Measurements from ENCODE around the gene COL6A1. TPM values are rescaled to one million over a fixed set of nuclear protein-coding genes. Genes with fewer than 3 reads are reported as not detected.

COL6A1 gene
- total and polyA plus RNA-seq, 2 donors (not counting 3 experiments of a cell fraction or from before 2014, with no cell fraction given), result 30.1 to 42.4 TPM

DNA sequence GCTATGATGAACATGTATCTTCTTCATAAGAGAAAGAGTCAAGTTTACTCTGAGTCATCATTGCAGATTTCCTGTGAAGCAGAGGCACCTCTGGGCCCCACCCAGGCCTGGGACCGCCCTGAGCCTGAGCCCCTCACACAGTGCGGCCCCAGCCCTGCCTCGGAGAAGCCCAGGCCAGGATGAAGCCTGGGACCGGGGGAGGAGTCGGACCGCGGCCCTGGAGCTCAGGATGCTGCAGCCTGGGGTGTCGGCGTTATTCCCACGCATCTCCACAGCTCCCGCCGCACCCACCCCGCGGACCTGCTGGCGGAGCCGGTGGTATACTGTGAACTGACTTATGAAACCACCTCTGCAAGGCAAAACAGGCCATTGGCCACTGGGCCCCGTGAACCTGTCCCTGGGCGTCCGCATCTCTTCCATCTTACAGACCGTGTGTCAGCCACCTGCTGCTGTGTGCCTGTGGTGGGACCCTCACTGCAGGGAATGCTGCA is 2.4 kb upstream of the COL6A1 start:
- Histone ChIP-seq H3K9me3 (replicated peaks; ENCODE audit: control insufficient read depth, insufficient read depth, low read length) (no peaks in the 10 kb centered on the region), H3K4me1 (ENCODE audit: control insufficient read depth, extremely low read depth, insufficient read depth, low read length) (peaks cover 19% of the 10 kb centered on the region), H3K36me3 (ENCODE audit: control insufficient read depth in 2 of 2, extremely low read depth in 1 of 2, insufficient read depth in 2 of 2, low read length in 2 of 2) (no peaks in the 10 kb centered on the region), H3K27ac (ENCODE audit: insufficient read depth, low read depth, low read length) (no peak overlapping the region), H3K79me2 (ENCODE audit: control insufficient read depth, insufficient read depth, low read length) (no peaks in the 10 kb centered on the region), H2AFZ (ENCODE audit: low read depth, low read length) (no peak overlapping the region), H3K9ac (replicated peaks; ENCODE audit: extremely low read depth, insufficient read depth, low read length) (no peak overlapping the region), H3K27me3 (ENCODE audit: control insufficient read depth in 2 of 2, insufficient read depth in 2 of 2, low read length in 2 of 2) (peaks cover 0 to 4% of the 10 kb centered on the region in 2 experiments), H3K4me2 (ENCODE audit: insufficient read depth, low read length) (no peak overlapping the region), H3K9me1 (replicated peaks; ENCODE audit: control insufficient read depth, extremely low read depth, insufficient read depth, low read length) (no peaks in the 10 kb centered on the region), H3K4me3 (replicated peaks in 1 of 3; ENCODE audit: insufficient read depth in 1 of 3, low read depth in 1 of 3, low read length in 3 of 3) (no peak overlapping the region), H4K20me1 (replicated peaks; ENCODE audit: control insufficient read depth, extremely low read depth, insufficient read depth, low read length) (no peaks in the 10 kb centered on the region)
- CTCF ChIA-PET, result interaction anchor here (1.5 kb wide), 1 partner anchor 164 kb away, joined by 5 read pairs; no protein-coding TSS in a partner anchor
- TF ChIP-seq POLR2AphosphoS5 (IDR thresholded peaks at IDR 0.05; ENCODE audit: insufficient read depth, low read depth, low read length) (no peak), EZH2 (IDR thresholded peaks at IDR 0.05; ENCODE audit: borderline replicate concordance, low read depth, low read length, severe bottlenecking) (no peak), POLR2A (IDR thresholded peaks at IDR 0.05; ENCODE audit: low read depth, low read length) (no peak), MYC (IDR thresholded peaks at IDR 0.05; ENCODE audit: low read depth, low read length) (no peak), JUN (IDR thresholded peaks at IDR 0.05; ENCODE audit: borderline replicate concordance, insufficient read depth, insufficient read length, low read depth) (no peak), FOS (IDR thresholded peaks at IDR 0.05; ENCODE audit: borderline replicate concordance, insufficient read depth, low read length) (no peak)
- TF ChIP-seq, protein P1, sequence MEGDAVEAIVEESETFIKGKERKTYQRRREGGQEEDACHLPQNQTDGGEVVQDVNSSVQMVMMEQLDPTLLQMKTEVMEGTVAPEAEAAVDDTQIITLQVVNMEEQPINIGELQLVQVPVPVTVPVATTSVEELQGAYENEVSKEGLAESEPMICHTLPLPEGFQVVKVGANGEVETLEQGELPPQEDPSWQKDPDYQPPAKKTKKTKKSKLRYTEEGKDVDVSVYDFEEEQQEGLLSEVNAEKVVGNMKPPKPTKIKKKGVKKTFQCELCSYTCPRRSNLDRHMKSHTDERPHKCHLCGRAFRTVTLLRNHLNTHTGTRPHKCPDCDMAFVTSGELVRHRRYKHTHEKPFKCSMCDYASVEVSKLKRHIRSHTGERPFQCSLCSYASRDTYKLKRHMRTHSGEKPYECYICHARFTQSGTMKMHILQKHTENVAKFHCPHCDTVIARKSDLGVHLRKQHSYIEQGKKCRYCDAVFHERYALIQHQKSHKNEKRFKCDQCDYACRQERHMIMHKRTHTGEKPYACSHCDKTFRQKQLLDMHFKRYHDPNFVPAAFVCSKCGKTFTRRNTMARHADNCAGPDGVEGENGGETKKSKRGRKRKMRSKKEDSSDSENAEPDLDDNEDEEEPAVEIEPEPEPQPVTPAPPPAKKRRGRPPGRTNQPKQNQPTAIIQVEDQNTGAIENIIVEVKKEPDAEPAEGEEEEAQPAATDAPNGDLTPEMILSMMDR (IDR thresholded peaks at IDR 0.05; ENCODE audit: extremely low read depth in 1 of 2, insufficient read depth in 1 of 2, low read depth in 1 of 2, low read length in 2 of 2), result no peak
- TF ChIP-seq, protein P2, sequence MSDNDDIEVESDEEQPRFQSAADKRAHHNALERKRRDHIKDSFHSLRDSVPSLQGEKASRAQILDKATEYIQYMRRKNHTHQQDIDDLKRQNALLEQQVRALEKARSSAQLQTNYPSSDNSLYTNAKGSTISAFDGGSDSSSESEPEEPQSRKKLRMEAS (IDR thresholded peaks at IDR 0.05; ENCODE audit: insufficient read depth, insufficient read length), result no peak
- intact Hi-C loops (cut with micrococcal nuclease), result no loop called here
- dilution Hi-C loops (cut with MboI; ENCODE audit: extremely low pct_ligation_motif_present, low sequenced_read_pairs), result no loop called here
- DNase-seq (ENCODE audit: low read depth, low spot score) (no peak), FAIRE-seq (no peak)
- BruUV-seq (replicated peaks), result no TSS peak
- POLR2A ChIA-PET, result no interaction called here

Measured in endothelial cell of umbilical vein (primary cell).